ENCODE results near the gene PTPA.

PTPA gene

DNA sequence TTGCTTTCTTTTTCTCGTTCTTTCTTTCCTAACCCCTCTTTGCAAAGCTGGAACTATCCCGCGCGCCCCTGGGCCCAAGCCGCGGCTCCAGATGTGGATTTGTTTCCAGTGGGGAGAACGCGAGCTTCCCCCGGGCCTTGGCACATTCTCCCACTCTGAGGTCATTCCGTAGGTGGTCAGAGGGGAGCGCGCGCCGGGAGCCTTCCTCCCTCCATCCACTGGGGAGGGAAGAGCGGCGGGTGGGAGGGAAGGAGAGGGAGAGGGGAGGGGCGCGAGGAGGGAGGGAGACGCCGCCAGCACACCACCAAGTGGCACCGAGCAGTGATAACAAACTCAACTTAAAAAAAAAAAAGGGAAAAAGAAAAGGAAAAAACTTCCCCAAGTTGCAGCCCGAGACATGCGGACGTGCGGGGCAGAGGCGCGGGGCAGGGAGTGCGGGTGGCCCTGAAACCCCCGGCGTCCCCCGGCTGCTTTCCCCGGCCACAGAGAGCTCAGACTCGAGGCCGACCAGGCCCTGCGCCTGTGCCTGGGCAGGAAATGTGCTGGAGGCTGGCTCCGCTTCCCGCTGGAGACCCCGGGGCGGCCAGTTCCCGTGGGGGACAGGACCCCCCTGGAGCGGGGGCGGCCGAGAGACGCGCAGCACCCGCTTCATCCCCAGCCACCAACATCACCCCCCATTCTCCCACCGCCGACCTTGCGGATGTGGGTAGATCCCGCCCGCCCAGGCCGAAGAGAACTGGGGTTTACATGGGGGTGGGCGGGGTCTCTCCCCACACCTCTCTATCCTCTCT lies 63.7 kb downstream of the PTPA start:
- TF ChIP-seq CTCF (conservative IDR thresholded peaks at IDR 0.05; ENCODE audit: low read depth, low read length) = peak; percentile 29

DNA sequence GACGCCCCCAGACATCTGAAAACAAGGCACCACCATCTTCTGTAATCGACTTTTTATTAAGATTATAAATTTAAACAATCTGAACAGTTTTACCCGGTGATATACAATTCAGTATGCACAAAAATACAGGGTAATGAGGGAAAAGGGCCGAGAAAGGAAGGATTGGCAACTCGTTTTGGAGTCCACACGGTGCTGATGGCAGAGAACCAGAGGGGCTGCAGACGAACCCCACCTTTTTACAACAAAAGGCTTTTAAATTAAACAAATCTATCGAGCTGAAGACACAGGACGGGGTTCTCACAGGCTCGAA lies 64.3 kb downstream of the PTPA start:
- DNase-seq (ENCODE audit: low read depth) = no peak
- H3K4me3 ChIP-seq (ENCODE audit: low read depth, low read length) = peak overlapping the region; percentile 92
- no peak for TF ChIP-seq CTCF (conservative IDR thresholded peaks at IDR 0.05; ENCODE audit: low read depth, low read length)

More for the DNA sequence above, 63.7 kb downstream of the PTPA start:
- peak; percentile 91 for DNase-seq (ENCODE audit: low read depth)
- H3K4me3 ChIP-seq (ENCODE audit: low read depth, low read length) = peak overlapping the region; percentile 92

DNA sequence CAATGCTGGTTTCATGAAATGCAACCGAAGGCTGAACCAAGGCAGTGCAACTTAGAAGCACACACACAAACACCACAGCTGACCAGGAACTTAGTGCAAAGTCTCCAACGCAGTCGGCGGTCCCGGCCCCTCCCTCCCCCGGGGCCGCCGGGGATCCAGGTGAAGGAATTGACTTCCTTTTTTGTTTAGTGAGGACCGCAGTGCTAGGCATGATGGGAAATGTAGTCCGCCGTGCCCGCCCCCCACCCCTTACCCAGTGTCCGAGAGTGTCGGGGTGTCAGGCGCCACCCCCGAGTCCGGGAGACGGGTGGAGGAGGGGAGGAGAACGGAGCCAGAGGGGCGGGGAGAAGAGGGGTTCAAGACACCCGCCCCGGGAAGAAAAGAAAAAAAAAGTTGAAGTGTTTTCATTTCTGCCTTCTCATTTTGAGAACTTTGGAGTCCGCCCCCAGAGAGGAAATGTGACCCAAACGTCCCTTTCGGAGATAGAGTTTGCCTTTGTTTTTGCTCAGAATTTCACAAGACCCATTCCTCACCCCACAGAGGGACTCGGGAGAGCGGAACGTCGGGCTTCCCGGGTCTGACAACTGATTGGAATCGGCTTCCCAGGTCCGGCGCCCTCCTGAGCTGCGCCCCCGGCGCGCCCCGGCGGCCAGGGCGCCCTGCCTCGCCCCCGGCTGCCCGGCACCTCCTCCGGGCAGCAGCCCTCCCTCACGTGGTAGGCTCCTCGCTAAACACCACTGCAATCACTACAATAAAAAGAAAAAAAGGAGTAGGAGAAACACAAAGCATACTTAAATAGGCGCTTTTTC lies 64.8 kb downstream of the PTPA start:
- no peak for TF ChIP-seq CTCF (conservative IDR thresholded peaks at IDR 0.05; ENCODE audit: low read depth, low read length)
- DNase-seq (ENCODE audit: low read depth) = peak; percentile 92
- H3K4me3 ChIP-seq (ENCODE audit: low read depth, low read length) = peak overlapping the region; percentile 92

DNA sequence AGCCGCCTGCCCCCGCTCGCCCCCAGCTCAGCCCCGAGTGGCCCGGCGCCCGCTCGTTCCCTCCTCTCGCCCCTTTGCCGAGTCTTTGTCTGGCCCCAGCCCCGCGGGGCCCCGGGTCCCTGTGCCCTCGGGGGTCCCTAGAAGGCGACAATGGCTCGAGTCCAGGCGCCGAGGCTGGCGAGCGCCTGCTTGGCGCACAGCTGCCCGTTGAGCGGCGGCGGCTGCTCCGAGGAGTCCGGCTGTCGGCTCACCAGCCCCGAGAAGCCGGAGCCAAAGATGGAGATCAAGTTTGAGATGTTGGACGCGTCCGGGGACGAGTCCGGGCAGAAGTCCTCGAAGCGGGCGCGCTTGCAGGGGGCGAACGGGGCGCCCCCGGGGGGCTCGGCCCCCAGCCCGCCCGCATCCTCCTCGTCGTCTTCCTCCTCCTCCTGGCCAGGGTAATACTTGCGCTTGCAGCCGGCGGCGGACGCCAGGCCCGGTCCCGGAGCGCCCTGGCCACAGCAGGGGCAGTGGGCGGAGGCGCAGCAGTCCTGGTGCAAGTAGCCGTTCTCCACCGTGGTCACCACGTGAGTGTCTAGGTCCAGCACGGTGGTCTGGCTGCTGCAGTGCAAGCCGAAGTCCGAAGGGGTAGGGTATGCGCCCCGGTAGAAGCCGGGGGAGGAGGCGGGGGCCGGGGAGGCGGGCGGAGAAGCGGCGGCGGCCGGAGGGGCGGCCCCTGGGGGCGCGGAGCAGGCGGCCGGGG lies 65.7 kb downstream of the PTPA start:
- peak overlapping the region; percentile 92 for H3K4me3 ChIP-seq (ENCODE audit: low read depth, low read length)
- DNase-seq (ENCODE audit: low read depth) = peak; percentile 80
- TF ChIP-seq CTCF (conservative IDR thresholded peaks at IDR 0.05; ENCODE audit: low read depth, low read length) = no peak

- no peak for TF ChIP-seq CTCF (conservative IDR thresholded peaks at IDR 0.05; ENCODE audit: low read depth, low read length)
- H3K4me3 ChIP-seq (ENCODE audit: low read depth, low read length) = peak overlapping the region; percentile 92
- no peak for DNase-seq (ENCODE audit: low read depth)
Measured at GRCh38 chr9:129177443-129177790, 66.2 kb downstream of the PTPA start.

DNA sequence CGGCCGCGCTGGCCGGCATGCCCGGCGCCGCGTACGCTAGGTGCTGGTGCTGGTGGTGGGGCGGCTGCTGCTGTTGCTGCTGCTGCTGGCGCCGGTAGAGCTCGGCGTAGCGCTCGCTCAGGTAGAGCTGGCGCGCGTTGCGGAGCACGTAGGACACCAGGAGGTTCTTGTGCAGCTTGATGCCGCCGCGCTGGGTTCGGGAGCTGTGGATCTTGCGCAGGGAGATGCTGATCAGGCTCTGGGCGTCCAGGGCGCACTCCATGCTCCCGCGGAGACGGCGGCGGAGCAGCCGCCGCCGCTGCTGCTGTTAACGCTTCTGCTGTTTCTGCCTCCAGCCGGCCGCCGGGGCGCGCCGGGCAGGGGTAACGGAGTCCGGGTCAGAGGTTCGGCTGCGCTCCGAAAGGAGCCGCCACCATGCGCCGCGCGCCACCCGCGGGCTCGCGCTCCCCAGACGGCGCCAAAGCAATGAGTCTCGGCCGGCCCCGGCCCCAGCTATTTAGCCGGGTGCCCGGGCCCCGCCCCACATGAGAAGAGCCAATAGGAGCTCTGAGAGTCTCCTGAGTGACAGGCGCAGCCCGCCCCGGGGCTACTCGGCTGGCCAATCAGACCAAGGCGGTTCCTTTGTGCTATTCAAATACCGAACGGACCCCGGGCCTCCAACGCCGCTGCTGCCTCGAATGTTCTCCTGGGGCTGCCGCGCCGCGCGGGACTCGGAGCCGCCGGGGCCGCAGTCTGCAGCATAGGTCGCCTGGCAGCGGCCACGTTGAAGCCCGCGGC lies 66.8 kb downstream of the PTPA start, which contains the start of gene IER5L:
IER5L (minus strand) TSS at position 471 of the 777 bp plus-strand sequence; CDS start at position 262, 209 bp downstream.
- DNase-seq (ENCODE audit: low read depth) = peak; percentile 98
- peak; percentile 1 for TF ChIP-seq CTCF (conservative IDR thresholded peaks at IDR 0.05; ENCODE audit: low read depth, low read length)

More for the DNA sequence above, 66.8 kb downstream of the PTPA start, which contains the start of gene IER5L:
- peak within 1 kb of the TSS; percentile 92 for H3K4me3 ChIP-seq (ENCODE audit: low read depth, low read length)
